ENCODE results near the gene PSMD1.

DNA sequence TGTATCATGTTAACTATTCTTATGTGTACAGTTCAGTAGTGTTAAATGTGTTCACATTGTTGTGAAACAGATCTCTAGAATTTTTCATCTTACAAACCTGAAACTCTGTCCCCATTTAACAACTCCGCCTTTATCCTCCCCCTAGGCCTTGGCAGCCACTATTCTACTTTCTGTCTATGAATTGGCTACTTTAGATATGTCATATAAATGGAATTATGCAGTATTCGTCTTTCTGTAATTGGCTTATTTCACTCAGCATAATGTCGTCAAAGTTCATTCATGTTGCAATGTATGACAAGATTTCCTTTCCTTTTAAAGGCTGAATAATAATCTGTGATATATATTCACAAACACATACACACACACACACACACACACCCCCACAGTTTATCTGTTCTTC lies 154.1 kb downstream of the PSMD1 start:
- TF ChIP-seq, protein P1, sequence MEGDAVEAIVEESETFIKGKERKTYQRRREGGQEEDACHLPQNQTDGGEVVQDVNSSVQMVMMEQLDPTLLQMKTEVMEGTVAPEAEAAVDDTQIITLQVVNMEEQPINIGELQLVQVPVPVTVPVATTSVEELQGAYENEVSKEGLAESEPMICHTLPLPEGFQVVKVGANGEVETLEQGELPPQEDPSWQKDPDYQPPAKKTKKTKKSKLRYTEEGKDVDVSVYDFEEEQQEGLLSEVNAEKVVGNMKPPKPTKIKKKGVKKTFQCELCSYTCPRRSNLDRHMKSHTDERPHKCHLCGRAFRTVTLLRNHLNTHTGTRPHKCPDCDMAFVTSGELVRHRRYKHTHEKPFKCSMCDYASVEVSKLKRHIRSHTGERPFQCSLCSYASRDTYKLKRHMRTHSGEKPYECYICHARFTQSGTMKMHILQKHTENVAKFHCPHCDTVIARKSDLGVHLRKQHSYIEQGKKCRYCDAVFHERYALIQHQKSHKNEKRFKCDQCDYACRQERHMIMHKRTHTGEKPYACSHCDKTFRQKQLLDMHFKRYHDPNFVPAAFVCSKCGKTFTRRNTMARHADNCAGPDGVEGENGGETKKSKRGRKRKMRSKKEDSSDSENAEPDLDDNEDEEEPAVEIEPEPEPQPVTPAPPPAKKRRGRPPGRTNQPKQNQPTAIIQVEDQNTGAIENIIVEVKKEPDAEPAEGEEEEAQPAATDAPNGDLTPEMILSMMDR (IDR thresholded peaks at IDR 0.05 in 2 of 3, conservative IDR thresholded peaks at IDR 0.05 in 1 of 3; ENCODE audit: borderline replicate concordance in 1 of 3, insufficient read depth in 1 of 3, low read depth in 2 of 3, low read length in 2 of 3), result no peak
- TF ChIP-seq, protein P2, sequence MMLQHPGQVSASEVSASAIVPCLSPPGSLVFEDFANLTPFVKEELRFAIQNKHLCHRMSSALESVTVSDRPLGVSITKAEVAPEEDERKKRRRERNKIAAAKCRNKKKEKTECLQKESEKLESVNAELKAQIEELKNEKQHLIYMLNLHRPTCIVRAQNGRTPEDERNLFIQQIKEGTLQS (IDR thresholded peaks at IDR 0.05), result no peak
- no peak for TF ChIP-seq POLR2AphosphoS5 (IDR thresholded peaks at IDR 0.05; ENCODE audit: low read depth, low read length)
- no peak for TF ChIP-seq EZH2phosphoT487 (IDR thresholded peaks at IDR 0.05; ENCODE audit: borderline replicate concordance)
